SK-N-SH treated with all-trans-retinoic acid at 6 μM for 48 hours (cell line): Measurements from ENCODE around the gene FAM3B.

Source experiments
- BACH2 ChIP-seq: fragments of 250-450 bp; sonication (Bioruptor Pico); IDR thresholded peaks from 2 replicates; pipeline ENCODE4 v1.9.0; 2021; ENCODE audit warnings: mild to moderate bottlenecking, borderline replicate concordance
- CREB5 ChIP-seq: fragments of 250-450 bp; sonication (Bioruptor Pico); IDR thresholded peaks from 2 replicates; pipeline ENCODE4 v1.5.1; 2020; ENCODE audit warnings: low read depth, mild to moderate bottlenecking, moderate library complexity
- CSDC2 ChIP-seq: fragments of 250-450 bp; sonication (Bioruptor Pico); IDR thresholded peaks from 2 replicates; pipeline ENCODE4 v1.5.0; 2020; ENCODE audit warnings: mild to moderate bottlenecking, moderate library complexity
- ESRRG ChIP-seq: fragments of 250-450 bp; sonication (Bioruptor Pico); IDR thresholded peaks from 2 replicates; pipeline ENCODE4 v1.6.1; 2021; ENCODE audit warnings: mild to moderate bottlenecking
- PATZ1 ChIP-seq: fragments of 250-450 bp; sonication (Bioruptor Pico); IDR thresholded peaks from 2 replicates; pipeline ENCODE4 v1.8.0; 2020; ENCODE audit warnings: mild to moderate bottlenecking, moderate library complexity, borderline replicate concordance
- POU6F1 ChIP-seq: fragments of 250-450 bp; sonication (Bioruptor Pico); IDR thresholded peaks from 2 replicates; pipeline ENCODE4 v1.8.0; 2021; ENCODE audit warnings: low read depth, mild to moderate bottlenecking, moderate library complexity, borderline replicate concordance
- ZFP3 ChIP-seq: fragments of 250-450 bp; sonication (Bioruptor Pico); IDR thresholded peaks from 2 replicates; pipeline ENCODE4 v1.5.0; 2020; ENCODE audit warnings: mild to moderate bottlenecking, moderate library complexity
- ZNF8 ChIP-seq: fragments of 450-650 bp; formaldehyde crosslinking; IDR thresholded peaks from 2 replicates; pipeline ENCODE4 v1.5.0; 2020; ENCODE audit warnings: mild to moderate bottlenecking, moderate library complexity

GRCh38 chr21:41388259-41388658 is 71.7 kb downstream of the FAM3B start:
- TF ChIP-seq CSDC2 (CRISPR knock-in tag), result no peak
- no peak for TF ChIP-seq PATZ1
- TF ChIP-seq CREB5 (CRISPR knock-in tag), result no peak
- no peak for TF ChIP-seq ZNF8 (CRISPR knock-in tag)
- no peak for TF ChIP-seq BACH2 (CRISPR knock-in tag)
- no peak for TF ChIP-seq ESRRG (CRISPR knock-in tag)
- TF ChIP-seq POU6F1 (CRISPR knock-in tag), result no peak
- TF ChIP-seq ZFP3 (CRISPR knock-in tag), result no peak
